ENCODE measurements around the gene TRHDE. TPM values are rescaled to one million over a fixed set of nuclear protein-coding genes. Genes with fewer than 3 reads are reported as not detected.

The TRHDE gene
- total and polyA plus RNA-seq, 2 donors (not counting 3 experiments of a cell fraction or from before 2014, with no cell fraction given) = not detected

DNA sequence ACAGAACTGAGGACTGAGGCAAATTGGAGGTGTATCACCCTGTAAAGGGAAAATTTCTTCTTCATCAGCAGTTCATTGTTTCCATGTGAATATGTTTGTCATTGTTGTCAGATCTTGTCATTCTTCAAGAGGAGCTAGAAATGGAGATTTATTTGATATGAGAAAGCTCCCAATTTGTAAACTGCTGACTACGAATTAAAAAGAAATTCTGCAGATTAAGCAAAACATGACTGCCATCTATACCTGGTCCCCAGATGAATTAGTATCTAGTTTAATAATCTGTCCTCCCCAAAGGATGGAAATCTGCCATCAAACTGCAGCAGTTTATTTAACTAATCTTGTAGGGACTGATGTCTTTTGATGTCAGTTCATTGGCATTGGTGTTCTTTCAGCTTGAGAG lies 162.8 kb downstream of the TRHDE start:
- no peak overlapping the region for H3K9ac ChIP-seq (replicated peaks; ENCODE audit: extremely low read depth, insufficient read depth, low read length)
- ChIA-PET POLR2A (no interaction called here), CTCF (no interaction called here)
- H4K20me1 ChIP-seq (replicated peaks; ENCODE audit: control insufficient read depth, extremely low read depth, insufficient read depth, low read length) = no peaks in the 10 kb centered on the region
- FAIRE-seq (no peak), DNase-seq (ENCODE audit: low read depth, low spot score) (no peak)
- BruUV-seq (replicated peaks) = no TSS peak
- H3K4me1 ChIP-seq (ENCODE audit: control insufficient read depth, extremely low read depth, insufficient read depth, low read length) = no peaks in the 10 kb centered on the region
- H3K9me1 ChIP-seq (replicated peaks; ENCODE audit: control insufficient read depth, extremely low read depth, insufficient read depth, low read length) = no peaks in the 10 kb centered on the region
- H3K4me3 ChIP-seq (replicated peaks in 1 of 3; ENCODE audit: insufficient read depth in 1 of 3, low read depth in 1 of 3, low read length in 3 of 3) = no peak overlapping the region
- intact Hi-C loops (cut with micrococcal nuclease) = no loop called here
- H3K27ac ChIP-seq (ENCODE audit: insufficient read depth, low read depth, low read length) = no peak overlapping the region
- H3K79me2 ChIP-seq (ENCODE audit: control insufficient read depth, insufficient read depth, low read length) = no peaks in the 10 kb centered on the region
- H3K4me2 ChIP-seq (ENCODE audit: insufficient read depth, low read length) = no peak overlapping the region
- H3K36me3 ChIP-seq (ENCODE audit: control insufficient read depth in 2 of 2, extremely low read depth in 1 of 2, insufficient read depth in 2 of 2, low read length in 2 of 2) = no peaks in the 10 kb centered on the region
- H2AFZ ChIP-seq (ENCODE audit: low read depth, low read length) = no peak overlapping the region
- dilution Hi-C loops (cut with MboI; ENCODE audit: extremely low pct_ligation_motif_present, low sequenced_read_pairs) = no loop called here
- no peak for TF ChIP-seq GATA2 (IDR thresholded peaks at IDR 0.05; ENCODE audit: insufficient read depth, insufficient read length, low read depth, low read length)
- TF ChIP-seq MYC (IDR thresholded peaks at IDR 0.05; ENCODE audit: low read depth, low read length) = no peak
- TF ChIP-seq POLR2A (IDR thresholded peaks at IDR 0.05; ENCODE audit: low read depth, low read length) = no peak
- no peak for TF ChIP-seq EZH2 (IDR thresholded peaks at IDR 0.05; ENCODE audit: borderline replicate concordance, low read depth, low read length, severe bottlenecking)
- TF ChIP-seq, protein P1, sequence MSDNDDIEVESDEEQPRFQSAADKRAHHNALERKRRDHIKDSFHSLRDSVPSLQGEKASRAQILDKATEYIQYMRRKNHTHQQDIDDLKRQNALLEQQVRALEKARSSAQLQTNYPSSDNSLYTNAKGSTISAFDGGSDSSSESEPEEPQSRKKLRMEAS (IDR thresholded peaks at IDR 0.05; ENCODE audit: insufficient read depth, insufficient read length) = no peak
- TF ChIP-seq FOS (IDR thresholded peaks at IDR 0.05; ENCODE audit: borderline replicate concordance, insufficient read depth, low read length) = no peak
- TF ChIP-seq JUN (IDR thresholded peaks at IDR 0.05; ENCODE audit: borderline replicate concordance, insufficient read depth, insufficient read length, low read depth) = no peak
- no peak for TF ChIP-seq POLR2AphosphoS5 (IDR thresholded peaks at IDR 0.05; ENCODE audit: insufficient read depth, low read depth, low read length)
- TF ChIP-seq CTCF (IDR thresholded peaks at IDR 0.05; ENCODE audit: extremely low read depth in 1 of 2, insufficient read depth in 1 of 2, low read depth in 1 of 2, low read length in 2 of 2) = no peak
- H3K9me3 ChIP-seq (replicated peaks; ENCODE audit: control insufficient read depth, insufficient read depth, low read length) = no peaks in the 10 kb centered on the region
- H3K27me3 ChIP-seq (ENCODE audit: control insufficient read depth in 2 of 2, insufficient read depth in 2 of 2, low read length in 2 of 2) = no peaks in the 10 kb centered on the region
